Measurements from ENCODE around the gene SORBS1. TPM values are rescaled to one million over a fixed set of nuclear protein-coding genes. Genes with fewer than 3 reads are reported as not detected.

The SORBS1 gene
- total and polyA plus RNA-seq, 8 donors = 34.4 to 713 (median 168) TPM

- DNase-seq = no peak
- intact Hi-C loops (cut with DNase I; ENCODE audit: low total_unique reads) = no loop called here
- H3K36me3 ChIP-seq = no peaks in the 10 kb centered on the region
- peaks cover 23 to 68% (median 41%) of the 10 kb centered on the region in 4 donors for H3K4me1 ChIP-seq
- no peak overlapping the region for H3K4me3 ChIP-seq
- no peaks in the 10 kb centered on the region for H3K9me3 ChIP-seq
- H3K27me3 ChIP-seq = no peaks in the 10 kb centered on the region
- no peak overlapping the region for H3K27ac ChIP-seq
- TF ChIP-seq POLR2A (IDR thresholded peaks at IDR 0.05) (no peak), POLR2AphosphoS5 (IDR thresholded peaks at IDR 0.05) (no peak), CTCF (IDR thresholded peaks at IDR 0.05) (no peak), EP300 (IDR thresholded peaks at IDR 0.05) (no peak)
- 32 to 60% (median 44%) methylated on average over 1 of the region's 1 CpG for WGBS, 5 donors
These were observed 254.3 kb downstream of the SORBS1 start for GRCh38 chr10:95306851-95307250.

- TF ChIP-seq POLR2AphosphoS5 (IDR thresholded peaks at IDR 0.05) (no peak), CTCF (IDR thresholded peaks at IDR 0.05) (no peak), POLR2A (IDR thresholded peaks at IDR 0.05) (no peak), EP300 (IDR thresholded peaks at IDR 0.05) (no peak)
- Histone ChIP-seq H3K27ac (peak overlapping the region in 3 of 5 donors; percentile 37 to 54 (median 51)), H3K27me3 (no peaks in the 10 kb centered on the region), H3K36me3 (no peaks in the 10 kb centered on the region), H3K4me3 (no peak overlapping the region), H3K4me1 (peaks cover 23 to 64% (median 38%) of the 10 kb centered on the region in 4 donors), H3K9me3 (no peaks in the 10 kb centered on the region)
- intact Hi-C loops (cut with DNase I; ENCODE audit: low total_unique reads) = no loop called here
- DNase-seq = no peak
- WGBS, 5 donors = 57 to 76% (median 60%) methylated on average over 3 of the region's 3 CpGs
These were observed 254.9 kb downstream of the SORBS1 start for GRCh38 chr10:95306318-95306650.

GRCh38 chr10:95305606-95306317 lies 255.4 kb downstream of the SORBS1 start:
- WGBS, 5 donors = 29 to 55% (median 31%) methylated on average over 10 of the region's 10 CpGs
- peak; percentile 41 to 56 for DNase-seq
- Histone ChIP-seq H3K27me3 (no peaks in the 10 kb centered on the region), H3K27ac (peak overlapping the region; percentile 8 to 58 (median 51)), H3K9me3 (no peaks in the 10 kb centered on the region), H3K4me3 (no peak overlapping the region), H3K4me1 (peaks cover 20 to 59% (median 35%) of the 10 kb centered on the region in 4 donors), H3K36me3 (no peaks in the 10 kb centered on the region)
- intact Hi-C loops (cut with DNase I; ENCODE audit: low total_unique reads) = no loop called here
- TF ChIP-seq POLR2AphosphoS5 (IDR thresholded peaks at IDR 0.05) (no peak), POLR2A (IDR thresholded peaks at IDR 0.05) (no peak), EP300 (IDR thresholded peaks at IDR 0.05) (no peak), CTCF (IDR thresholded peaks at IDR 0.05) (no peak)

- Histone ChIP-seq H3K27me3 (no peaks in the 10 kb centered on the region), H3K27ac (peak overlapping the region in 1 of 5 donors; percentile 8), H3K4me3 (no peak overlapping the region), H3K4me1 (peaks cover 13 to 51% (median 30%) of the 10 kb centered on the region in 4 donors), H3K36me3 (no peaks in the 10 kb centered on the region), H3K9me3 (no peaks in the 10 kb centered on the region)
- 74 to 87% (median 77%) methylated on average over 2 of the region's 2 CpGs for WGBS, 5 donors
- no peak for TF ChIP-seq CTCF (IDR thresholded peaks at IDR 0.05)
- no peak for TF ChIP-seq POLR2AphosphoS5 (IDR thresholded peaks at IDR 0.05)
- no peak for TF ChIP-seq POLR2A (IDR thresholded peaks at IDR 0.05)
- TF ChIP-seq EP300 (IDR thresholded peaks at IDR 0.05) = no peak
- no peak for DNase-seq
- intact Hi-C loops (cut with DNase I; ENCODE audit: low total_unique reads) = no loop called here
These were observed 256.2 kb downstream of the SORBS1 start for GRCh38 chr10:95304976-95305375.
